ENCODE measurements around the gene OR10G8.
A peak's percentile ranks its signal among the peaks of the same experiment; 100 is the strongest.

OR10G8 gene

GRCh38 chr11:124069429-124070401 is 43.1 kb downstream of the OR10G8 start:
- DNase-seq = no peak
- peaks cover 12 to 35% of the 10 kb centered on the region in 2 donors for H3K27me3 Mint-ChIP-seq
- no peak overlapping the region for H3K4me3 Mint-ChIP-seq

GRCh38 chr11:124070915-124071622 is 44.5 kb downstream of the OR10G8 start:
- Mint-ChIP-seq H3K27me3 (peaks cover 17 to 33% of the 10 kb centered on the region in 2 donors), H3K9me3 (no peaks in the 10 kb centered on the region), H3K4me3 (no peak overlapping the region), H3K36me3 (ENCODE audit: insufficient read depth) (no peaks in the 10 kb centered on the region), H3K27ac (no peak overlapping the region), H3K4me1 (ENCODE audit: low read depth in 2 of 2) (peaks cover 0 to 4% of the 10 kb centered on the region in 2 donors)
- ATAC-seq (replicated peaks) (no peak), DNase-seq (peak; percentile 14 to 39 (median 24))

More at GRCh38 chr11:124069429-124070401, 43.1 kb downstream of the OR10G8 start:
- H3K36me3 Mint-ChIP-seq (ENCODE audit: insufficient read depth) = no peaks in the 10 kb centered on the region
- peaks cover 0 to 3% of the 10 kb centered on the region in 2 donors for H3K4me1 Mint-ChIP-seq (ENCODE audit: low read depth in 2 of 2)
- H3K27ac Mint-ChIP-seq = no peak overlapping the region
- H3K9me3 Mint-ChIP-seq = no peaks in the 10 kb centered on the region
- peak; percentile 47 for ATAC-seq (replicated peaks)

GRCh38 chr11:124071623-124071948 is 45.0 kb downstream of the OR10G8 start:
- Mint-ChIP-seq H3K27ac (no peak overlapping the region), H3K4me1 (ENCODE audit: low read depth in 2 of 2) (peaks cover 0 to 5% of the 10 kb centered on the region in 2 donors), H3K36me3 (ENCODE audit: insufficient read depth) (no peaks in the 10 kb centered on the region), H3K4me3 (no peak overlapping the region), H3K27me3 (peaks cover 22 to 33% of the 10 kb centered on the region in 2 donors), H3K9me3 (no peaks in the 10 kb centered on the region)
- DNase-seq = no peak
- no peak for ATAC-seq (replicated peaks)

- H3K4me3 Mint-ChIP-seq = no peak overlapping the region
- no peaks in the 10 kb centered on the region for H3K36me3 Mint-ChIP-seq (ENCODE audit: insufficient read depth)
- ATAC-seq (replicated peaks) (no peak), DNase-seq (no peak)
- peaks cover 24 to 35% of the 10 kb centered on the region in 2 donors for H3K27me3 Mint-ChIP-seq
- H3K27ac Mint-ChIP-seq = no peak overlapping the region
- no peaks in the 10 kb centered on the region for H3K9me3 Mint-ChIP-seq
- H3K4me1 Mint-ChIP-seq (ENCODE audit: low read depth in 2 of 2) = peaks cover 0 to 7% of the 10 kb centered on the region in 2 donors
Measured at GRCh38 chr11:124072147-124072546, 45.5 kb downstream of the OR10G8 start.

- peaks cover 0 to 6% of the 10 kb centered on the region in 2 donors for H3K4me1 Mint-ChIP-seq (ENCODE audit: low read depth in 2 of 2)
- DNase-seq (no peak), ATAC-seq (replicated peaks) (no peak)
- no peaks in the 10 kb centered on the region for H3K36me3 Mint-ChIP-seq (ENCODE audit: insufficient read depth)
- no peak overlapping the region for H3K27ac Mint-ChIP-seq
- H3K4me3 Mint-ChIP-seq = no peak overlapping the region
- H3K9me3 Mint-ChIP-seq = no peaks in the 10 kb centered on the region
- peaks cover 26 to 32% of the 10 kb centered on the region in 2 donors for H3K27me3 Mint-ChIP-seq
Measured at GRCh38 chr11:124074554-124074953, 48.0 kb downstream of the OR10G8 start.

- Mint-ChIP-seq H3K4me1 (ENCODE audit: low read depth in 2 of 2) (peaks cover 0 to 5% of the 10 kb centered on the region in 2 donors), H3K27ac (no peak overlapping the region), H3K9me3 (no peaks in the 10 kb centered on the region), H3K27me3 (peaks cover 18 to 28% of the 10 kb centered on the region in 2 donors), H3K36me3 (ENCODE audit: insufficient read depth) (no peaks in the 10 kb centered on the region), H3K4me3 (peak overlapping the region; percentile 13 to 51)
- ATAC-seq (replicated peaks) (no peak), DNase-seq (no peak)
Measured at GRCh38 chr11:124075492-124075840, 48.9 kb downstream of the OR10G8 start.

- Mint-ChIP-seq H3K4me3 (peak overlapping the region; percentile 51 to 54), H3K9me3 (no peaks in the 10 kb centered on the region), H3K4me1 (ENCODE audit: low read depth in 2 of 2) (peaks cover 0 to 5% of the 10 kb centered on the region in 2 donors), H3K36me3 (ENCODE audit: insufficient read depth) (no peaks in the 10 kb centered on the region), H3K27ac (no peak overlapping the region), H3K27me3 (peaks cover 18 to 31% of the 10 kb centered on the region in 2 donors)
- no peak for DNase-seq
- no peak for ATAC-seq (replicated peaks)
Measured at GRCh38 chr11:124075841-124076651, 49.4 kb downstream of the OR10G8 start.

GRCh38 chr11:124077266-124077665 is 50.7 kb downstream of the OR10G8 start:
- H3K4me3 Mint-ChIP-seq = no peak overlapping the region
- ATAC-seq (replicated peaks) (no peak), DNase-seq (no peak)
- H3K4me1 Mint-ChIP-seq (ENCODE audit: low read depth in 2 of 2) = peaks cover 0 to 4% of the 10 kb centered on the region in 2 donors
- H3K9me3 Mint-ChIP-seq = no peaks in the 10 kb centered on the region
- no peaks in the 10 kb centered on the region for H3K36me3 Mint-ChIP-seq (ENCODE audit: insufficient read depth)
- H3K27ac Mint-ChIP-seq = no peak overlapping the region
- peaks cover 18 to 39% of the 10 kb centered on the region in 2 donors for H3K27me3 Mint-ChIP-seq

GRCh38 chr11:124078591-124078990 is 52.0 kb downstream of the OR10G8 start:
- no peak for DNase-seq
- Mint-ChIP-seq H3K9me3 (no peaks in the 10 kb centered on the region), H3K4me1 (ENCODE audit: low read depth in 2 of 2) (peaks cover 0 to 4% of the 10 kb centered on the region in 2 donors), H3K36me3 (ENCODE audit: insufficient read depth) (no peaks in the 10 kb centered on the region), H3K4me3 (no peak overlapping the region), H3K27me3 (peaks cover 18 to 41% of the 10 kb centered on the region in 2 donors), H3K27ac (no peak overlapping the region)
- no peak for ATAC-seq (replicated peaks)

GRCh38 chr11:124079631-124080326 is 53.2 kb downstream of the OR10G8 start:
- H3K4me1 Mint-ChIP-seq (ENCODE audit: low read depth in 2 of 2) = peaks cover 0 to 4% of the 10 kb centered on the region in 2 donors
- peaks cover 18 to 41% of the 10 kb centered on the region in 2 donors for H3K27me3 Mint-ChIP-seq
- no peak overlapping the region for H3K27ac Mint-ChIP-seq
- H3K9me3 Mint-ChIP-seq = no peaks in the 10 kb centered on the region
- no peaks in the 10 kb centered on the region for H3K36me3 Mint-ChIP-seq (ENCODE audit: insufficient read depth)
- H3K4me3 Mint-ChIP-seq = no peak overlapping the region
- no peak for DNase-seq
- ATAC-seq (replicated peaks) = no peak
